Left lung (tissue), 14 donors: Measurements from ENCODE around the gene NCAPD3. TPM values are rescaled to one million over a fixed set of nuclear protein-coding genes. Genes with fewer than 3 reads are reported as not detected.

ENCODE experiments used
- ATAC-seq: fragments of 200-7000 bp; cut with Tn5 transposase; one replicate; pipeline ENCODE4 v1.9.1; 2020; ENCODE audit warnings: moderate library complexity
- DNase-seq, 4 donors: peaks; one replicate each; pipeline ENCODE4 v3.0.0-alpha.2; 2013 to 2020
- H3K27ac ChIP-seq, 2 donors: fragments of 200-600 bp; sonication (generic) in 1 of 2; one replicate each; pipeline versions ENCODE4 v1.5.0 to v1.8.0; 2020 to 2021
- H3K27me3 ChIP-seq, 2 donors: fragments of 200-600 bp; sonication (generic) in 1 of 2; one replicate each; pipeline versions ENCODE4 v1.5.0 to v1.8.0; 2020 to 2021
- H3K36me3 ChIP-seq, 2 donors: fragments of 200-600 bp; sonication (generic) in 1 of 2; one replicate each; pipeline versions ENCODE4 v1.5.0 to v1.8.0; 2020 to 2021
- H3K4me1 ChIP-seq, 2 donors: fragments of 200-600 bp; one replicate each; pipeline ENCODE4 v1.8.0; 2021
- H3K4me3 ChIP-seq, 2 donors: fragments of 200-600 bp; sonication (generic) in 1 of 2; one replicate each; pipeline versions ENCODE4 v1.5.0 to v1.8.0; 2020 to 2021; ENCODE audit warnings: mild to moderate bottlenecking in 1 of 2
- H3K9me3 ChIP-seq, 2 donors: fragments of 200-600 bp; sonication (generic) in 1 of 2; one replicate each; pipeline versions ENCODE4 v1.5.0 to v1.8.0; 2020 to 2021
- CTCF ChIP-seq, 2 donors: fragments of 200-600 bp; sonication (generic) in 1 of 2; IDR thresholded peaks; one replicate each; pipeline versions ENCODE4 v1.5.0 to v1.8.0; 2021; ENCODE audit warnings: antibody characterized with exemption in 2 of 2
- intact Hi-C, 2 donors: fragments of 100-400 bp; cut with DNase I; formaldehyde crosslinking; loops; one replicate each; pipeline versions ENCODE4 v1.11.2 to v1.14.2; 2022
- long read RNA-seq, 12 donors: library from polyadenylated mRNA in 2 of 12; unstranded in 2 of 12; transcript quantifications; one replicate each; pipeline ENCODE4 v2.0.0 and lab custom pipeline, GENCODE V29; 2019 to 2026
- polyA plus RNA-seq, 6 donors: library from polyadenylated mRNA; unstranded; fragments of 120-200 nt; gene quantifications; one replicate each; pipeline ENCODE4 v1.2.1, GENCODE V29; 2013; ENCODE audit not compliant: insufficient read length in 6 of 6
- total RNA-seq, 2 donors: library from RNA; stranded (reverse); fragmentation: NEBNext Ultra II Directional; extraction: Animal tissue kit (Norgen Biotek cat#: 25700); gene quantifications; one replicate each; pipeline ENCODE4 v1.2.1, GENCODE V29; 2021
- donor health status: DM: no; HTN: yes; CAD: no.
- donor health status: DM: no; HTN: no; CAD: no.

The NCAPD3 gene
- total RNA-seq (10 to 100 TPM; 16.4 to 24.4 TPM), polyA plus RNA-seq (10 to 100 TPM; 28.4 to 37.7 (median 33.4) TPM)
- long read RNA-seq, donor 1, partial matches to known transcripts: 45 of 46 reads
- long read RNA-seq, donor 1, other reads (novel, unspliced or antisense): 0 of 46 reads
- long read RNA-seq, donor 2, partial matches to known transcripts: 5 of 24 reads
- long read RNA-seq, donor 2, other reads (novel, unspliced or antisense): 17 of 24 reads
- long read RNA-seq, donor 3, partial matches to known transcripts: 0 of 1 reads
- long read RNA-seq, donor 3, other reads (novel, unspliced or antisense): 0 of 1 reads
- long read RNA-seq, donor 4, partial matches to known transcripts: 3 of 4 reads
- long read RNA-seq, donor 4, other reads (novel, unspliced or antisense): 1 of 4 reads
- long read RNA-seq, donor 5: 0 reads
- long read RNA-seq, donor 6, partial matches to known transcripts: 0 of 1 reads
- long read RNA-seq, donor 6, other reads (novel, unspliced or antisense): 0 of 1 reads
- long read RNA-seq, donor 7, full-length matches to known transcripts: 2 of 2 reads
- long read RNA-seq, donor 7, partial matches to known transcripts: 0 of 2 reads
- long read RNA-seq, donor 7, other reads (novel, unspliced or antisense): 0 of 2 reads
- long read RNA-seq, donor 8: 0 reads
- long read RNA-seq, donor 9: 0 reads
- long read RNA-seq, donor 10, partial matches to known transcripts: 1 of 1 reads
- long read RNA-seq, donor 10, other reads (novel, unspliced or antisense): 0 of 1 reads
- long read RNA-seq, donor 11, partial matches to known transcripts: 105 of 105 reads
- long read RNA-seq, donor 11, other reads (novel, unspliced or antisense): 0 of 105 reads
- long read RNA-seq, donor 12: 0 reads

GRCh38 chr11:134223836-134224709 lies at the start of gene NCAPD3, which contains the start of gene VPS26B:
Gene NCAPD3 (minus strand): TSS chr11:134223967. CDS start chr11:134223926, 41 bp downstream.
Gene VPS26B (plus strand): TSS chr11:134224671. CDS start chr11:134225123, 452 bp downstream.
- intact Hi-C loops: no loop called here
- peaks cover 0 to 14% of the 10 kb centered on the region in 2 donors for H3K36me3 ChIP-seq
- H3K4me3 ChIP-seq: peak within 1 kb of the TSS; percentile 86 to 93
- no peaks in the 10 kb centered on the region for H3K9me3 ChIP-seq
- no peak for TF ChIP-seq CTCF (IDR thresholded peaks at IDR 0.05)
- H3K27me3 ChIP-seq: no peaks in the 10 kb centered on the region
- ATAC-seq: peak; percentile 95
- DNase-seq: peak; percentile 95 to 99 (median 98)
- peak within 1 kb of the TSS; percentile 91 to 95 for H3K27ac ChIP-seq
- H3K4me1 ChIP-seq: peaks cover 15 to 48% of the 10 kb centered on the region in 2 donors

GRCh38 chr11:134273317-134273712 lies 49.5 kb upstream of the NCAPD3 start:
- H3K27me3 ChIP-seq: peaks cover 58 to 87% of the 10 kb centered on the region in 2 donors
- no peaks in the 10 kb centered on the region for H3K36me3 ChIP-seq
- no peak overlapping the region for H3K27ac ChIP-seq
- DNase-seq (no peak), ATAC-seq (no peak)
- no peak for TF ChIP-seq CTCF (IDR thresholded peaks at IDR 0.05)
- intact Hi-C loops: no loop called here
- H3K4me1 ChIP-seq: peaks cover 15 to 22% of the 10 kb centered on the region in 2 donors
- H3K9me3 ChIP-seq: no peaks in the 10 kb centered on the region
- H3K4me3 ChIP-seq: no peak overlapping the region

- Histone ChIP-seq H3K4me1 (peaks cover 15 to 25% of the 10 kb centered on the region in 2 donors), H3K9me3 (no peaks in the 10 kb centered on the region), H3K4me3 (no peak overlapping the region), H3K27ac (no peak overlapping the region), H3K27me3 (peaks cover 51 to 80% of the 10 kb centered on the region in 2 donors), H3K36me3 (no peaks in the 10 kb centered on the region)
- intact Hi-C loops: no loop called here
- no peak for ATAC-seq
- TF ChIP-seq CTCF (IDR thresholded peaks at IDR 0.05): no peak
- peak in 2 of 4 donors; percentile 66 to 79 for DNase-seq
Measured at GRCh38 chr11:134272381-134273316, 48.9 kb upstream of the NCAPD3 start.

GRCh38 chr11:134271978-134272377 lies 48.2 kb upstream of the NCAPD3 start:
- DNase-seq: no peak
- Histone ChIP-seq H3K9me3 (no peaks in the 10 kb centered on the region), H3K4me3 (no peak overlapping the region), H3K36me3 (no peaks in the 10 kb centered on the region), H3K27ac (no peak overlapping the region), H3K4me1 (peaks cover 16 to 26% of the 10 kb centered on the region in 2 donors), H3K27me3 (peaks cover 45 to 74% of the 10 kb centered on the region in 2 donors)
- intact Hi-C loops: no loop called here
- ATAC-seq: no peak
- TF ChIP-seq CTCF (IDR thresholded peaks at IDR 0.05): no peak
